Activated T-helper 2 cell treated with anti-CD3 and anti-CD28 coated beads, Interferon-gamma antibody, Interleukin-2, Interleukin-4, amounts not matched to agents 10 μg/mL and 5 μg/mL and 100 μg/mL, durations not matched to agents 14 hours and 24 hours and 36 hours (primary cell): ENCODE results near the gene NCF1. TPM values are rescaled to one million over a fixed set of nuclear protein-coding genes. Genes with fewer than 3 reads are reported as not detected.
"Not testable (repeated sequence)": the region's sequence is repeated elsewhere in the genome, so short reads cannot be mapped to it uniquely, and the experiment has no call there.

Experiments used
- DNase-seq: peaks from one replicate; pipeline ENCODE4 v3.0.0; 2021; ENCODE audit warnings: low spot score
- H3K27ac Mint-ChIP-seq: one replicate; pipeline ENCODE4 v1.8.0; 2021; ENCODE audit warnings: mixed read lengths
- H3K27me3 Mint-ChIP-seq: one replicate; pipeline ENCODE4 v1.8.0; 2021; ENCODE audit warnings: low read depth, mixed read lengths
- H3K36me3 Mint-ChIP-seq: one replicate; pipeline ENCODE4 v1.8.0; 2021; ENCODE audit warnings: low read depth, mixed read lengths
- H3K4me1 Mint-ChIP-seq: one replicate; pipeline ENCODE4 v1.8.0; 2021; ENCODE audit warnings: low read depth, mixed read lengths
- H3K4me3 Mint-ChIP-seq: one replicate; pipeline ENCODE4 v1.8.0; 2021; ENCODE audit warnings: low read depth, mild to moderate bottlenecking, moderate library complexity, mixed read lengths
- H3K9me3 Mint-ChIP-seq: one replicate; pipeline ENCODE4 v1.8.0; 2021; ENCODE audit warnings: mixed read lengths
- intact Hi-C: fragments of 100-400 bp; cut with micrococcal nuclease; formaldehyde crosslinking; loops from one replicate; pipeline ENCODE4 v1.15.1; 2023
- total RNA-seq: library from RNA; stranded (reverse); gene quantifications from 2 replicates; pipeline ENCODE4 v1.2.3, GENCODE V29; 2022

The NCF1 gene
- total RNA-seq, 1 donor from 2014 or later, result 0.52 TPM

- intact Hi-C loops, H3K27ac Mint-ChIP-seq, H3K27me3 Mint-ChIP-seq, H3K36me3 Mint-ChIP-seq, H3K9me3 Mint-ChIP-seq, H3K4me1 Mint-ChIP-seq, DNase-seq, H3K4me3 Mint-ChIP-seq: not testable (repeated sequence)
Measured at GRCh38 chr7:74820146-74820805, 46.5 kb downstream of the NCF1 start.

GRCh38 chr7:74821259-74821658 lies 47.4 kb downstream of the NCF1 start:
- H3K27me3 Mint-ChIP-seq, DNase-seq, H3K36me3 Mint-ChIP-seq, H3K27ac Mint-ChIP-seq, H3K9me3 Mint-ChIP-seq, H3K4me1 Mint-ChIP-seq, intact Hi-C loops, H3K4me3 Mint-ChIP-seq: not testable (repeated sequence)

- not testable (repeated sequence) for H3K4me3 Mint-ChIP-seq, H3K27ac Mint-ChIP-seq
Measured at GRCh38 chr7:74829959-74830358, 56.1 kb downstream of the NCF1 start.

GRCh38 chr7:74830411-74830810 lies 56.6 kb downstream of the NCF1 start:
- intact Hi-C loops, H3K9me3 Mint-ChIP-seq, H3K4me3 Mint-ChIP-seq, H3K4me1 Mint-ChIP-seq, H3K27ac Mint-ChIP-seq, H3K27me3 Mint-ChIP-seq, H3K36me3 Mint-ChIP-seq, DNase-seq: not testable (repeated sequence)

More at GRCh38 chr7:74829959-74830358, 56.1 kb downstream of the NCF1 start:
- intact Hi-C loops, H3K9me3 Mint-ChIP-seq, H3K36me3 Mint-ChIP-seq, DNase-seq, H3K4me1 Mint-ChIP-seq, H3K27me3 Mint-ChIP-seq: not testable (repeated sequence)

Other genes with a start within 250 kb of the NCF1 start
- gene GTF2I, start 116.3 kb upstream of the NCF1 start, total RNA-seq, result 186 and 188 TPM in 2 replicates
- 7.2 and 10.0 TPM in 2 replicates for gene GTF2IRD2, start 77.6 kb downstream of the NCF1 start, total RNA-seq
- 5.7 and 7.1 TPM in 2 replicates for gene CASTOR2, start 190.7 kb downstream of the NCF1 start, total RNA-seq